SW480 (cell line): ENCODE data around the gene ZIC3.
"Not testable (repeated sequence)": the region's sequence is repeated elsewhere in the genome, so short reads cannot be mapped to it uniquely, and the experiment has no call there.

ENCODE experiments used
- DNase-seq: peaks from one replicate; pipeline ENCODE4 v3.0.0-alpha.2; 2016; ENCODE audit warnings: low spot score

ZIC3 gene

GRCh38 chrX:137565921-137566745, at the start of gene ZIC3:
Gene ZIC3, plus strand, starts transcription at chrX:137566127. Its CDS starts 565 bp downstream, at chrX:137566692.
- DNase-seq: no peak

DNA sequence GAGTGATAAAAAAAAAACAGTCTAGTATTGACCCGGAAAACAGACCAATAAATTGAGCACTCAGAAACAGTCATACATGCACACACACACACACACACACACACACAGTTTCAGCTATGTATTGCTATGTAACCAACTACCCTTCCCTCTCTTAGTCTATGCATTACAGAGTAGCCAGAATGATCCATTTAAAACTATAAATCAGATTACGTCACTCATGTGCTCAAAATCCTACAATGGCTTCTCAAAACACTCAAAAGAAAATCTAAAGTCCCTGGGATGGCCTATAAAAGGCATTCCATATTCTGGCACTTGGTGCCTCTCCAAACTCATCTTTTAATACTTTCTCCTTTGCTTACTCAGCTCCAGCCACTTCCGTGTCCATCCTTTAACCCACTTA, 46.5 kb upstream of the ZIC3 start:
- DNase-seq: no peak

- no peak for DNase-seq
These were observed 19.9 kb upstream of the ZIC3 start for GRCh38 chrX:137545711-137546651.

- no peak for DNase-seq
These were observed 18.6 kb upstream of the ZIC3 start for GRCh38 chrX:137547291-137547690.

DNA sequence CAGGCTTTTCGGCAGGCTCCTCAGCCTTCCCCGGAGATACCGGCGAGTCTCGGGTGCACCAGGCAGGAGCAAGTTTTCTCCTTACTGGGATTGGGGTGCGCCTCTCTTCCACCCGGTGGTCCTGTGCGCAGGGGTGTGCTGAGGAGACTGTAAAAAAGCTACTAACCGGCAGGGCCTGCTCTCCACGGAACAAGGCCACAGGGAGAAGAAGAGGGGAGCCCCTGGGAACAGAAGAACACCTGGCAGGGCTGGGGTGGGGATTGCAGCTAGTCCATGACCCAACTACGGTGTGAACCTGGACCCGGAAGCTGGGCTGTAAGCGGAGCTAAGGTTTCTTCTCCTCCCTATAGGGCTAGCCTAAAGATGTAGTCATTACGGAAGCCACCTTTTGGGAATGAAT, 17.7 kb upstream of the ZIC3 start:
- DNase-seq: no peak

DNA sequence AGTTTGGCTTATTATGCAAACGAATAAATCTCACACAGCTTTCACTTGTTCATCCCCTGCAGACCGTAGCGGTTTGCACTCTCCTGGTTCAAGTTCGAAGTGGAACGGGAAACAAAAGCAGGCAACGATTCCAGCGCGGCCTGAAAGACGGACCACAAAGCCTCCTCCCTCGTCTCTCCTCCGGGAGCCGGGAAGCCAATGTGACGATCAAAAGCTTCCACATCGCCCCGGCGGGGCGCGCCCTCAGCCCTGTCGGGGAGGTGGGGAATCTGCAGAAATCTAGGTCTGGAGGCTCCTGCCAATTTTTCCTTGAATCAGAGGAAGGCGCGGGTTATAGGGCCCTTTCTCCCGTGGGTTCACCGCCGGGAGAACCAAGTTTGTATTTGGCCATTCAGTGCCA, 16.9 kb upstream of the ZIC3 start:
- no peak for DNase-seq

GRCh38 chrX:137549851-137550664, 15.9 kb upstream of the ZIC3 start:
- no peak for DNase-seq

DNA sequence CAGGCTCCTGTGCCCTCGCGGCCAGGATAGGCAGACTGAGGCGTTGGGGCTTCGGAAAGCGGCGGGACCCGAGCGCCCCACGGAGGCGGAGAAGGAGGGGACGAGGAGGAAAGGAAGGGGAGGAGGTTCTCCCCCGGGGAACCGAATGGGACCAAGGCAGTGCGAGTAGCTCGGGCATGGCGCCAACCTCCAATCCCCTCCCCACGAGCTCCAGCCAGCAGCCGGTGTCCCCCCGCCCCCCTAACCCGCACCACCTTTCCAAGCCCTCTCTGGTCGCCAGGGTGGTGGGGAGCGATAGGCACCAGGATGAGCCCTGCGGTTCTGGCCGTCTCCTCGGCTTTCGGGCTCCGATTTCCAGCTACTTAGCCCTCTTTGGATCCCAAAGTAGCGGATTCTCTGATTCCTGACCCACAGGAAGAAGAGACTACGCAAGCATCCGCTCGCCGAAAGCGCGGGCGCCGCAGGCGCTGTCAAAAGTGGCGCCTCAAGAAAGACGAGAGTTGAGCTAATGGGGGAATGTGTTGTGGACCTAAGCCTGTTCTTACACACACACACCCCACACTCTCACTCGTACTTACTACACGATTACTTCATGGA, 15.2 kb upstream of the ZIC3 start:
- DNase-seq: no peak

DNA sequence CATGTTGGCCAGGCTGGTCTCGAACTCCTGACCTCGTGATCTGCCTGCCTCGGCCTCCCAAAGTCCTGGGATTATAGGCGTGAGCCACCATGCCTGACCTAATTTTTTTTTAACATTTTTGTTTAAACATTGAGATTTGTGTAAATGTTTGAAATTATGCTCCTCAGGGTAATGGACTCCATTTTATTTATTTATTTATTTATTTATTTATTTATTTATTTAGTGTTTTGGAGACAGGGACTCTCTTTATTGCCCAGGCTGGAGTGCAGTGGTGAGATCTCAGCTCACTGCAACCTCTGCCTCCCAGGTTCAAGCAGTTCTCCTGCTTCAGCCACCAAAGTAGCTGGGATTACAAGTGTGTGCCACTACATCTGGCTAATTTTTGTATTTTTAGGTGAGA, 13.8 kb upstream of the ZIC3 start:
- not testable (repeated sequence) for DNase-seq

- DNase-seq: no peak
These were observed 3.8 kb upstream of the ZIC3 start for GRCh38 chrX:137562096-137562495.

GRCh38 chrX:137563681-137564651, 2.0 kb upstream of the ZIC3 start:
- DNase-seq: no peak

DNA sequence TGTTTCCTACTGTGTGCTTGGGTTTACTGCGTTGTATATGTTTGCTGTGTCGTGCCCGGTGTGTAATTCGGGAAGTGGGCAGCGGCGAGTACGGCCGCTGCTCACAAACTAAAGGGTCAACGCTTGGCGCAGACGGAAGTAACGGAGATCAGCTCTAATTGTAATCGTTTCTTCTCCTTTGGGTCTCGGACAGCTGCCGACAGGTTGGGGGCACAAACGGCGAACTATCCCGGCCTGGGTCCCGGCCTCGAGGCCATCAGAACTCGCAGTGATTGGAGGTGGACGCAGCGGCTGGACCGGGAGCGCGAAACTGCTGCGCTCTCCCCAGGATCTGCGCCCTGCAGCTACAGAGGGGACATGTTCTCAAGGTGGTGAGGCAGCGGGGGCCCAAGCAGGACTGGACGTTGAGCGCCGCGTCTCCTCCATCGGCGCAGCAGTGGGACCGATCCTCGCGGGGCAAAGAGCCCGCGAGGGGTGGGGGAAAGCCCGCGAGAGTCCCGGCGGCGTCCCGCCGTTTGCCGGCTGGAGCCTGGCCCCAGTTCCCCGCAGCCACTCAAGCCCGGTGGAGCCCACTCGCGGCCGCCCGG, 516 bp upstream of the ZIC3 start:
- no peak for DNase-seq

DNA sequence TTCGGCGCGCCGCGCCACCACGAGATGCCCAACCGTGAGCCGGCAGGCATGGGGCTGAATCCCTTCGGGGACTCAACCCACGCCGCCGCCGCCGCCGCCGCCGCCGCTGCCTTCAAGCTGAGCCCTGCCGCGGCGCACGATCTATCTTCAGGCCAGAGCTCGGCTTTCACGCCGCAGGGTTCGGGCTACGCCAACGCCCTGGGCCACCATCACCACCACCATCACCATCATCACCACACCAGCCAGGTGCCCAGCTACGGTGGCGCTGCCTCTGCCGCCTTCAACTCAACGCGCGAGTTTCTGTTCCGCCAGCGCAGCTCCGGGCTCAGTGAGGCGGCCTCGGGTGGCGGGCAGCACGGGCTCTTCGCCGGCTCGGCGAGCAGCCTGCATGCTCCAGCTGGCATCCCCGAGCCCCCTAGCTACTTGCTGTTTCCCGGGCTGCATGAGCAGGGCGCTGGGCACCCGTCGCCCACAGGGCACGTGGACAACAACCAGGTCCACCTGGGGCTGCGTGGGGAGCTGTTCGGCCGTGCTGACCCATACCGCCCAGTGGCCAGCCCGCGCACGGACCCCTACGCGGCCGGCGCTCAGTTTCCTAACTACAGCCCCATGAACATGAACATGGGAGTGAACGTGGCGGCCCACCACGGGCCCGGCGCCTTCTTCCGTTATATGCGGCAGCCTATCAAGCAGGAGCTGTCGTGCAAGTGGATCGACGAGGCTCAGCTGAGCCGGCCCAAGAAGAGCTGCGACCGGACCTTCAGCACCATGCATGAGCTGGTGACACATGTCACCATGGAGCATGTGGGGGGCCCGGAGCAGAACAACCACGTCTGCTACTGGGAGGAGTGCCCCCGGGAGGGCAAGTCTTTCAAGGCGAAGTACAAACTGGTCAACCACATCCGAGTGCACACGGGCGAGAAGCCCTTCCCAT, 1.1 kb downstream of the ZIC3 start:
- DNase-seq: no peak

GRCh38 chrX:137567682-137568232, 1.8 kb downstream of the ZIC3 start:
- no peak for DNase-seq

DNA sequence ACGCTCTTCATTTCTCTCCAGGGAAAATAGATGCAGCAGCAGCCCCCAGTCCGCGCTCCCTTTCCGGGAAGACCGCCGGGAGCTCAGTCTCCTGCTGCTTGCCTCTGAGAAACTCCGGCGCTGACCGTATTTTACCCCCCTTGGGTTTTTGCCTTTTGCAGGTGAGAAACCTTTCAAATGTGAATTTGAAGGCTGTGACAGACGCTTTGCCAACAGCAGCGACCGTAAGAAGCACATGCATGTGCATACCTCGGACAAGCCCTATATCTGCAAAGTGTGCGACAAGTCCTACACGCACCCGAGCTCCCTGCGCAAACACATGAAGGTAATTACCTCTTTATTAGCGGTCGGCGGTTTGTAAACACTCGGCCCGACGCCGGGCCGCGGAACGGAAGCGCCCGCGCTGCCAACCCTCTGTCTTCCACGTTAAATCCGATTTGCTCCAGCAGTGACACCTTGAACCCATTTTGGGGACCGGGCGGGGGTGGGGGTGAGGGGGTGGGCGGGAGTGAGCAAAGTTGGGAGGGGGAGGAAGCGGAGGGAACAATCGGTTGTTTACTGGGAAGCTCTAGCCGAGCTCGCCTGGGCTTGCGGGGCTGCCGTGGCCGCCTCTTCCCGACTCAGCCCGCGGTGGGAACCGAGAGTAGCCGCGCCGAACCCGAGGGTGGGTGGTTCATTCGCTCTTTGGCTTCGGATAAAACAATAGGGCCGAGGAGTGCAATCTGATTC, 3.0 kb downstream of the ZIC3 start:
- no peak for DNase-seq

DNA sequence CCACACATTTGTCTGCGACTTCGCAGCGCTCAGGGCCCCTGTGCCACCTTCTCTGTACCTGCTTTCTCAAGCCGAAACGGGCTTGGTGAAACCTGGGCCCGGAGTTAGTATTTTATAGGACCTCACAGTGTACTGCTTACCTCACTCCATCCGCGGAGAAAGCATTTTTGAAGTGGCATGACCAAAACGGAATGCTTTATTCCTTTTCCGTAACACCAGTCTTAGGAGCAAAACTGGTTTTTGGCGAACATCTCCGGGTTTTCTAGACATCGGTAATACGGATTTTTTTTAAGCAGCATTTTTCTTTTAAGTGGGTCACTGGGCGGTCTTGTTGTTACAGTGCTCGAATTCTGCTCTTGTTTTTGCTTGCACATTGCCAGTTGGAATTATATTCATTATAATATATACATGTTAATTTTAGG, 3.6 kb downstream of the ZIC3 start:
- no peak for DNase-seq

DNA sequence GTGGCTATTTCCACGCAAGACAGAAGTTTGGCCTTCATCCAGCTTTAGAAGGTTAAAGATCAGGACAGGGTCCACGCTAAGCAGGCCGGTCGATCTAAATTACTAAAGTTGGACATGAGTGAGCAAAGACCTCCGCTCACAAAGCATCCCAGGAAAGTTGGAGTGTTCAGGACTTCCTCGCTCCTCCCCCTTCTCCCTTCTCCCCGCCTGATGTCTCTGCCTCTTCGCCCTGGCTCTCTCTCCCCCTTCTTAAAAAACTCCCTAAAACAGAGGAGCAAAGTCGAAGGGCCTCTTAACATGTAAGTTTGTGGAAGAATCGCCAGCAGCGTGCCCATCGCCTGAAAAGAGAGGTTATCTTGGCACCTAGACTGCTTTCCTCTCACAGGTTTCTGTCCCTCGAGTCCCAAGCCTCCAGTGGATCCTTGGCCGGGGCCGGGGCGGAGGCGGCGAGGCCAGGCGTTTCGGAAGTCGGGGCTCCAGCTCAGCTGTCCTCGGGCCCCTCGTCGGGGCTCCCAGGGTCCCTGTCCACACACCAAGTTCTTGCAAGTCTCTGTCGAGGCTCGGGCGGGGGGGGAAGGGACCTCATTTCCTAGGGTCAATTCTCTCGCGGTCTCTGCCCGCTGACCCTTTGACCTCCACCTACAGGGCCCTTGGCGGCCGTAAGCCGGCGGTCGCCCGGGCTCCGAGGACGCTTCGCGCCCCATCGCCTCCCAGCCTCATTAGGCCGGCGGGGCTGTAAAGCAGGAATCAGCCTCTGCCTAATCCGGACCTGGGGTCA, 7.6 kb downstream of the ZIC3 start:
- DNase-seq: no peak
